Fibroblast of skin of scalp (primary cell): ENCODE data around the gene ADARB2.

Source experiments
- DNase-seq: peaks from one replicate; pipeline ENCODE4 v3.0.0-alpha.2; 2013

The ADARB2 gene

DNA sequence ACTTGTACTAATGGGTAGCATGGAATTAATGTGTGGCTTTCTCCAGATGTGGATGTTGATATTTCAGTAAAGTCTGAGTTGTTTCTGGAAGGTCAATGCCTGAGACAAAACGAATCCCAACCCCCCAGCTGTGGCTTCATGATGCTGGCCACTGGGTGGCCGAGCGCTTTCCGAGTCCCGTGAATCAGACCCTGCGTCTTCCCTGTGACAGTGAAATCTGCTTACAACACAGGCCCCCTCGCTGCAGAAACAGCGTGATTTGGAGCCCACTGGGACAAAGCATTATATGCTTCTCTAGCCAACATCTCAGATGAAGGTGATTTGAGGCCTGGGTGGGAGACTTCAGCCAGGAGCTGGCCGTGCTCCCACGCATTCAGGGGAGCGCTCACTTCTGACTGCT is 556.5 kb downstream of the ADARB2 start:
- DNase-seq = no peak

DNA sequence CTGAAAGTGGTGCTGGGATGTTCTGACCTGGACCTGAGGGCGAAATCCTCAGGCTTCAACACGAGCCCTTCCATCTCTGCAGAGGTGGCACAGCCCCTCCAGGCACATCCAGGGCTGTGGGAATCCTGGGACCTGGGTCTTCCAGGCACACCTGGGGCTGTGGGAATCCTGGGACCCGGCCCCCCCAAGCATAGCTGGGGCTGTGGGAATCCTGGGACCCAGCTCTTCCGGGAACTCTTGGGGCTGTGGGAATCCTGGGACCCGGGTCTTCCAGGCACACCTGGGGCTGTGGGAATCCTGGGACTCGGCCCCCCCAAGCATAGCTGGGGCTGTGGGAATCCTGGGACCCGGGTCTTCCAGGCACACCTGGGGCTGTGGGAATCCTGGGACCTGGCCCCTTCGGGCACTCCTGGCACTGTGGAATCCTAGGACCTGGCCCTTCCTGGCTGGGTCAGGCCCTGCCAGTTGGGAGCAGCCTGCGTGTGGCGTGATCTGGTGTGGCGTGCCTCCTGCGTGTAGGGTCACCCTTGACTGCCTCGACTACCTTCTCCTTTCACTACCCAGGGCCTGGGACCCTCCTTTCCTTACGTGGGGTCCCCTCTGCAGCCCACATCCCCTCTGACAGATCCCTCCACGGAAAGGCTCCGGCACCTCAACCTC is 557.1 kb downstream of the ADARB2 start:
- DNase-seq = no peak

DNA sequence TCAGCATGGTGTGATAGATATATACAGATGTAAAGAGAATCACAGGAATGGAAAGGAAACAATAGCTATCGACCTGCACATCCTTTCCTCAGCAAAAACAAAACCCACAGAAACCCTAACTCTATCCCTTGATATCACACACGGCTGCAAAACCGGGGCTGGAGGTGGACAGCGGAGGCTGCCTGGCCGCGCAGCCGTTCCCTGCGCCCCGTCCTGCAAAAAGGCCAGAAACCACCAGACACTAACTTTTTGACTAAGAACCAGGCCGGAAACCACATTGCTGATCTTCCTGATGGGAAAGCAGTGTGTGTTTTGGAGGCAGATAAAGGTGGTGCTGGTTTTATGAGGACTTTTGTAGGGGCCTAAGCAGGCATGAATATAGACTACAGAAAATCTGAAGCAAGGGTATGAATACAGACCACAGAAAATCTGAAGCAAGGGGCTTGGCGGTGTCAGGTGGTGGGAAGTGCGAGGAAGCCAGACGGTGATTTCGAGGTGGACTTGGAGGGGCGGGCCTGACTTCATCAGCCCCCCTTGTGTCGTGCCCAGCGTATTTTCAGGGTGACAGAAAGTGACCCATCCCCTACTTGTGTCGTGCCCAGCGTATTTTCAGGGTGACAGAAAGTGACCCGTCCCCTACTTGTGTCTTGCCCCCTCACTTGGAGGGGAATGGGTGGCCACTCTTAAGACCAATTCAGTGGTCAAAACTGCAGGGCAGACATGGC is 557.8 kb downstream of the ADARB2 start:
- DNase-seq = no peak

DNA sequence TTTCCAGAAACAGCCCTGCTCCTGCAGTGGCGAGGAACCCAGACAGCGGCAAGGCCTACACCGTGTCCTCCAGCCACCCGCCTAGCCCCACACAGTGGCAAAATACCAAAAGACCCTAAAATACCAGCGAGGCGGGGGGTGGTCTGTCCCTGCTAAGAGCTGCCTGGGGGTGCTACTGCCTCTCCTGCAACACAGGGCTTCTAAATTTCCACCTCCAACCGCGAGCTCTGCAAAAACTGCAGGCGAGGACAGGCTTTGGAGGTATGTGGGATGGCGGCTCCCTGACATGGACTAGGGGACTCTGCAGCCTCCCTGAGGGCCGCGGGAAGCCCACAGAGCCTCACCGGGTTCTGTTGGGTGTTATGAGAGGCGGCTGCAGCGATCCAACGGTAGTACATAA is 558.8 kb downstream of the ADARB2 start:
- no peak for DNase-seq

DNA sequence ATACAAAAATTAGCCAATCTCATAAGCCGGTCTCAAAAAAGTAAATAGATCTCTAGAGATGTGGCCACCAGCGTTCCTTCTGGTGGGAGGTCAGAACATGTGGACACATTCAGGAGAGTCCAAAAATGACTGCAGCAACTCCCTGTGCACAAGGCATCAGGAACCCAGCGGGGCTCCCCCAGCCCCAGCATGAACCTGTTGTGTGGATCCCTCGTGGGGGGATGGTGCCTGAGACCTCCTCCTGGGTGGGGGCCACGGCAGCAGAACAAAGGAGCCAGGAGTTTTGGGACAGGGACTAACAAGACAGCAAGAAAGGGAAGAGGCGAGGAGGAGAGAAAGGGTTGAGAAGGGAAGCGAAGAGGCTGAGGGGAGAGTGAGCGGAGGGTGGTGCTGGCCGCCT is 559.4 kb downstream of the ADARB2 start:
- DNase-seq = no peak

DNA sequence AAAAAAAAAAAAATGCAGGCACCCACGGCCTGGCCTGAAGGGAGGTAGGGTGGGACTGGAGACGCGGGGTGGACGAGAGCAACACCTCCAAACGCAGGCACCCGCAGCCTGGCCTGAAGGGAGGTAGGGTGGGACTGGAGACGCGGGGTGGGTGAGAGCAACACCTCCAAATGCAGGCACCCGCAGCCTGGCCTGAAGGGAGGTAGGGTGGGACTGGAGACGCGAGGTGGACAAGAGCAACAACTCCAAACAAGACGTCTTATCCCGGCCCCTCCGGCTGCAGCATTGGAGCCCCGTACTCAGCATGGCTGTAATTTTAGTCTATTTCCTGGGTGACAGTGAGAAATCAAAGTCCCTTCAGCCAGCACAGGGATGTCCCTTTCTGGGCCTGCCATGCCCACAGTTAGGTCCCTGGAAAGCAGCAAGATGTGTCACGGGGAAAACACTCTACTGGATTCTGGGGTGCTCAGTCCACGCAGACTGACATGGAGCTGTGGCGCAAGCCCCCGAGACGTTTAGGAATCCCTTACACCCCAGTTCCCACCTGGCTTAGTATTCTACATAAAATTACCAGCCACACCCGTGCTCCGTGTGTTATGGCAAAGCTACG is 561.3 kb downstream of the ADARB2 start:
- DNase-seq = no peak

DNA sequence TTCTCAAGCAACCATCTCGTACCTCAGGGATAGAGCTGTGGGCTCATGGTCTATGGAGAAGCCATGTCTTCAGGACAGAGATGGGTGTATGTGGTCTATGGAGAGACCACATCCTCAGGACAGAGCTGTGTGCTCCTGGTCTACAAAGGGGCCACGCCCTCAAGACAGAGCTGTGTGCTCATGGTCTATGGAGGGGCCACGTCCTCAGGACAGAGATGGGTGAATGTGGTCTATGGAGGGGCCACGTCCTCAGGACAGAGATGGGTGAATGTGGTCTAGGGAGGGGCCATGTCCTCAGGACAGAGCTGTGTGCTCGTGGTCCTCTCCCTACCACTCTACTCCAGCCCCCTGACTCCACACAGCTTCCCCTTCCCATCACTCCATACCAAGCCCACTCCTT is 563.3 kb downstream of the ADARB2 start:
- no peak for DNase-seq

DNA sequence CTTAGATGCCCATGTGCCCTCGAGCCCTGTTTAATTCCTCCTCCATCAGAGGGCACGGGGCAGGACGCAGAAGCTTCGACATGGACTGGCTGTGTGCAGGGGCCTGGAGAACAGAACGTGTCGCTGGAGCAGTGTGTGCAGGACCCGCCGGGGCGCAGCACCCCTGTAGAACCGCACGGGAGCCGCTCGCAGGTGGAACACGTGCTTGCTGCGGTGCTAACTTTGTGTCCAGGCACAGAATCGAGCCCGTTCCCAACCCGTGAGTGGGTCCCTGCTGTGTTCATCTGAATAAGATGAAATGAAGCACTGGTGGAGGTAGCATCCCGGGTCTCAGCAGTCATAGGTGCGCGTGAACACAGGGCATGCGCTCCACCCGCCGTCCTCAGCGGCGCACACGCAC is 564.2 kb downstream of the ADARB2 start:
- no peak for DNase-seq

DNA sequence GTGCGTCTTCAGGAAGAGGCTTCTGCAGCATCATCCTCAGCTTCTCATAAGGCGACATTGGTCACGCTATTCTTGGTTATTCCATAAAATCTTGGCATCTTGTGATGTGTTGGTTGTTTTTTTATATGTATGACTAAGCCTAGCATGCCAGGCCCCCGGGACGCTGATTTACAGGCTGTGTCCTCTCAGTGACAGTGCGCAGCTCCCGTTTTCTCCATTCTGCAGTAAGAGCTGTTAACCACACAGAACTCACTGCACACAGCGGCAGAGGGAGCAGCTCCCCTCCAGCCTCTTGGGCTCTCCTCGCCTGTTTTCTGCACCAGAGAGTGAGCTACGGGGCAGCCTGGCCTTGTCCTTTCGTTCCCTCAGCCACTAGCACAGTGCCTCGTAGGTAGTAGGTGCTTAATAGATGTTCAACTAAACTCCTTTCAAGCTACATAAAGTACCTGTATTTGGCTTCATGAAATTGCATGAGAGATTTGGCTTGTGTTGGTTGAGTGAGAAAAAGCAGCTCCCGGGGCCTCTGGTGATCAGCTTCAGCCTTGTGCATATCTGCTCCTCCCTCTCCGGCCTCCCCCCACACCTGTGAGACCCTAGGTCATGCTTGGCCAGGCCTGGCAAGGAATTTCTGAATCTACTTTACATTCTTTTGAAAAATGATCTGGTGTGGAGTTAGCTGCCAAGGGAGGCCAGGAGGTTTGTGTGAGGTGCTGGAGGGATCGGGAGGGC is 564.9 kb downstream of the ADARB2 start:
- DNase-seq = no peak

DNA sequence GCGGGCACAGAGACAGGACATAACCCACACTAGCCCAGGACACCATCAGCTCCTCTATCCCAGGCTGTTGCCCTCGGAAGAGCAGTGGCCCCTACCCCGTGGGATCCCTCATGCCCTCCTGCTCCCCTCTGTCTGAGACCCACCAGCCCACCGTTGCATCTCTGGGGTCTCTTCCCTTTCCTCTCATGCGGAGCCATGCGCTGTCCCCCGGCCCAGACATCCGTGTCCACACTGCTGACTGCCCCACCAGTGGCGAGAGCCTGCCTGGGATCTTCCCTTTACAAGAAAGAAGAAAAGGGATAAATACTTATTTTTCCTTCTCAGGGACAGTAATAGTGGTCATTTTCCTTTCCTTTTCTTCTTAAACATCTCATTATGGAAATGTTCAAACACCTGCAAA is 565.7 kb downstream of the ADARB2 start:
- no peak for DNase-seq

DNA sequence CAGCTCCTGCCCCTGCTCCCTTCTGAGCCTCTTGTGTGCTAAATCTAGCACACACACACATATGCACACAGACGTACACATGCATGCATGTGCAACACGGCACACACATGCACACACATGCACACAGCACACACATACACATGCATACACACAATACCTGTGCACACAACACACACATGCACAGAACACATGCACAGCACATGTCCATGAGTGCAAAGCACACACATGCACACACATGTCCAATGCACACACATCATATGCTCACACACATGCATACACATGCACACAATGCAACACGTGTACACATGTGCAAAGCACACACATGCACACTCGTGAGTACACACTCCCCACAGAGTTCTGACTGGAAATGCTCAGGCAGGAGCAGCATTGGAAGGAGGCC is 566.1 kb downstream of the ADARB2 start:
- no peak for DNase-seq

DNA sequence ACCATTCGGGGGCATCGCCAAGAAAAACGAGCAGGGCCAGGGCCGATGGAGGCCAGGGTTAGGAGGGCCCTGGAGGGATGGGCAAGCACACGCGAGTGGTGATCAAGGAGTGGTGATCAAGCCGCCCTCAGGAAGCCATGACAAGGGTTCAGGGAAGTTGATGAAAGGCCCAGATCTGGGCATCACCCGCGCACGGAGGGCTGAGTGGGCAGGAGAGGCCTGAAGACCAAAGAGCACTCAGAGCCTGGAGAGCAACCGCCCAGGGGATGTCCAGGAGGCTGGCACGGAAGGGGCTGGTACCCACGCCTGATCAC is 566.5 kb downstream of the ADARB2 start:
- no peak for DNase-seq

DNA sequence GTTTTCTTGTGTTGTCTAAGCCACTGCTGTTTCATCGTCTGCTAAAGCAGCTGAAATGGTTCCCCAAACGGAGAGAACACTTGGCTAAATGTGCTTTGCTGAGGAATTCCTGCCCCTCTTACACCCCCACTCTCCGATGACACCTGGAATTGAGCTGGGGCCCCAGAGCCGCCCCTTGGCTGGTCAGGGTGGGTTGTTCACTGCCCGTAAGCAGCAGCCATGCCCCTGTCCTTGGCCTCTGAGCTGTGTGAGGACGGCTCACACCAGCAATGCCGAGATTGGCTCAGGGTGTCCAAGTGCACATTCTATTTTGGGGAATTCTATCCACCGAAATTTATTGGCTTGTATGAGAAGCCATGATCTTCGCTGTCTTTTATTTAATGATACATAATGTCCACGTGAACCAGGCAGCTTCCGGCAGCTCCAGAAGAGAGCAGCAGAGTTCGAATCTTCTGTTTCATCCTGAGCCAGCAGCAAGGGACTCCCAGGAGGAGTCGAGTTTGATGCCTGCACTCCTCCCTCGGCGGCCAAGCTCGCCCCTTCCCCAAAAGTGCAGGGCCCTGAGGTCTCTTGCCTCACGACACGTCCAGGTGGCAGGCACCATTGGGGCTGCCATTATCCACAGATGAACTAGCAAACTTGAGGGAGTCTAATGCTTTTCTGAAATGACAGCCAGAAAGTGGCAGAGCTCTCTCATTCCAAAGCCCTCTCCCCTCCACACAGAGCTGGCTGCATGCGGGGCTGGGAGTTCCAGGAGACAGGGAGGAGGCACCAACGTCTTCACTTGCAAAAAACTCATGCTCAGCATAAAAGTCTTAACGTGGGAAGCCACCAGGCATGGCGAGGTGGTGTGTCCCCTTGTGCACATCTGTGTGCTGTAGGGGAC is 567.1 kb downstream of the ADARB2 start:
- no peak for DNase-seq

DNA sequence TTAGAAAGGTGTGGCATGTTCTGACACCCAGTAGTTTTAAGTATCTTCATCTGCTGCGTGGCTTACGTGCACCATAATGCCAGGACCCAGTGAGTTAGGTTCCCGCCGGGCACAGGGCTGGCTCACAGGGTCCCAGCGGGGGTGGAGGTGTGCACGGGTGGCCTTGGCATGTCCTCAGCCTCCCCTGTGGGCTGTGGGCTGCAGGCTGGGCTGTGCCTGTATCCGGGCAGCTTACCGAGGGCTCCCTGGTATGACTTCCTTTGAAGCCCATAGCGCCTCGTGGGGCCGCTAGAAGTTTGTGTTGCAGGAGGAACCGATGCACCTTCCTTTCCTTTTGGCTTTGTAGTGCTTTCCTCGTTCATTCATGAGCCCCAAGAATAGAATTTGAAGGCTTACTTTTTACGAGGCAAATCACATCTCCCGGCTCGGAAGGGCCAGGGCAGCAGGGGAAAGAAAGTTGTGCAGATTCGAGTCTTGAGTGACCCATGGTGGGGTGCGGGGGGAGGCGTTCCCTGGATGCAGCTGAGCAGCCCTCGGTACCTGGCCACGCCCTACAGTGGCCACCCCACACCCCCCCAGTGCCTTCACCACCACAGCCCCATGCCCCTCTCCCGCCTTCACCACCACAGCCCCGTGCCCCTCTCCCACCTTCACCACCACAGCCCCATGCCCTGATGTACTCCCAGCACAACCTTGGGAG is 568.0 kb downstream of the ADARB2 start:
- DNase-seq = no peak

DNA sequence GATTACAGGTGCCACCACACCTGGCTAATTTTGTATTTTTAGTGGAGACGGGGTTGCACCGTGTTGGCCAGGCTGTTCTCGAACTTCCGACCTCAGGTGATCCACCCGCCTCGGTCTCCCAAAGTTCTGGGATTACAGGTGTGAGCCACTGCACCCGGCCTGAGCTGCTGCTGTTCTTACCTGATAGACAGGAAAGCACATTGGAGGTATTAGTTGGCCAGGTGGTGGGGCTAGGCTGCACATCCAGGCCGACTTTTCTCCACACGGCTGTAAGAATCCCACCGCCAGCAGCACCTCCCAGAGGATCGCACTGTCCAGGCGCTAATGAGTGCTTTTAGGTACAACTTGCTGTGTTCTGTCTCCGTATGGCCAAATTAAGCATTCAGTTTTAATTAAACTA is 568.6 kb downstream of the ADARB2 start:
- no peak for DNase-seq

DNA sequence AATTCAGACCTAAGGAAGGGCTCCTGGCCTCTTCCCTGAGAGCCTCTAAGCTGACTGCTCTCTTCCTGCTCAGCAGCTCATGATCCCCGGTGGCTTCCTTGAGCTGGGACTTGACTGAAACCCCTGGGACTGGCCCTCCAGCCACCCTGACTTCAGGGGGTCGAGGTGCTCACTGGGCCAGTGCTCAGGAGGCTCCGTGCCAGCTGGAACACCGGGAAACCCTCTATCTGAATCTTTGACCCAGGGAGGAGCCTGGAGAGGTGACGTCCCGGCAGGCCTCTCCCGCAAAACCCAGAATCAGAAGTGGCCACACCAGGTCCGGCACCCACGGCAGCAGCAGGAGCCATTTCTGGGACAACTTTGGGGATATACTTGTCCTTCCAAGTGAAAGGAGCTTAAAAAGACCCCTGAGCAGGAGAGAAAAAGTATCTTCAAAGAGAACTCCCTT is 570.5 kb downstream of the ADARB2 start:
- DNase-seq = no peak

DNA sequence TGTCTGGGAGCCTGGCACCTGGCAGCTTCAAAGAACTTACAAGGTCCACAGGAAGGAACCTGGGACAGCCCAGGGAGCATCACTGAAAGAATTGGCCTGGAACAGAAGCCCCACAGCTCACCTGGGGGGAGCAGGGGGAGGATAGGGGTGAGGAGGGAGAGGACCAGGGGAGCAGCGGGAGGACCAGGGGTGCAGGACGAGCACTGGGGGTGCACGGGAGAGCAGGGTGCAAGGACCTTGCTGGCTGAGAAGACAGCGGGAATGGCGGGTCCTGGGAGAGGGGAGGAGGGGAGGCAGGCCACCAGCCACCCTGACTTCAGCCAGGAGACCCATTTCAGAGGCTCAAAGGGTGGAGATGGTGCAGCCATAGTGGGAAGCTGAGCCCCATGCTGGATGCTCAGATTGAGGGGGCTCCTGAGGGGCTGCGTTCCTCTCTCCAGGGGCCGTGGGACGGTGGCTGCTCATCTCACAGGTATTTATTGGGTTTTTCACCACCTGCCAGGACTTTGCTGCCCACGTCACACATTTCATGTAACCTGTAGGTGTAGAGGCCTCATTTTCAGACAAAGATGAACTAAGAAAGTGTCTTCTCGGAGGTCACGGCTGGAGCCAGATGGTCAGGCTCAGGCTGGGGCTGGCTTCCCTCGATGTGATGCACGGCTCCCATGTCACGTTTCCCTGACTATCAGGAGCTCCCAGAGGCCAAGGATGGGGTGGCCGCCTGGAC is 571.1 kb downstream of the ADARB2 start:
- no peak for DNase-seq

DNA sequence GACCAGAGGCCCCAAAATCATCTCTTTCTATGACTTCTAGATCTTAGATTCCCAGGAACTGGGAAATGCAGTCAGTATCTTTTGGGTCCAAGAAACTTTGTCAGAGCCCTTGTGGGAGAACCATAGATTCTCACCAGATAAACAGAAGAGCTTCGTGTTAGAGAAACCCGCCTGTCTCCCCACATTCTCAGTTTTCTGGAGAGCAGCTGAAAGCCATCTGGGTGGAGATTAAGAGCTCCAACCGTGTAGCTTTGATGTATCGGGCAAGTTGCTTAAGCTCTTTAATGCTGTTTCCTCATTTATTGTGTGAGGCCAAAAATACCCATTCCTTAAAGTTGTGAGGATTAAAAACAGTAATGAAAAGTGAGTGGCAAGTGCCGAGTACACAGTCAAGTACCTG is 573.5 kb downstream of the ADARB2 start:
- DNase-seq = no peak

DNA sequence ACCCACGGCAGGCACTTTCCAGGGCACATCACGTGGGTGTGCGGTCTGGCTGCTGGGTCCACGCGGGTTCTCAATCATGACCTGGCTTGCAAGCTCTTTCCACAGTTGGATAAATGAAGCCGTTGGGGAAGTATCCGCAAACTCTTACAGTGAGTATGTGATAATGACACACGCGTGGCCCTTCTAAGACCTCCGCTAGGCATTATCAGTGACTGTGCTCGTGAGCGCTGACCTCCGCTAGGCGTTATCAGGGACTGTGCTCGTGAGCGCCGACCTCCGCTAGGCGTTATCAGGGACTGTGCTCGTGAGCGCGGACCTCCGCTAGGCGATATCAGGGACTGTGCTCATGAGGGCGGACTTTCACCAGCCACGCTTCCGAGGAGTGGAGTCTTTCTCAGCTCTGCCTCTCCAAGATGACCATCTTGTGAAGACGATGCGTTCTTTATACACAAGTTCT is 574.1 kb downstream of the ADARB2 start:
- DNase-seq = no peak

DNA sequence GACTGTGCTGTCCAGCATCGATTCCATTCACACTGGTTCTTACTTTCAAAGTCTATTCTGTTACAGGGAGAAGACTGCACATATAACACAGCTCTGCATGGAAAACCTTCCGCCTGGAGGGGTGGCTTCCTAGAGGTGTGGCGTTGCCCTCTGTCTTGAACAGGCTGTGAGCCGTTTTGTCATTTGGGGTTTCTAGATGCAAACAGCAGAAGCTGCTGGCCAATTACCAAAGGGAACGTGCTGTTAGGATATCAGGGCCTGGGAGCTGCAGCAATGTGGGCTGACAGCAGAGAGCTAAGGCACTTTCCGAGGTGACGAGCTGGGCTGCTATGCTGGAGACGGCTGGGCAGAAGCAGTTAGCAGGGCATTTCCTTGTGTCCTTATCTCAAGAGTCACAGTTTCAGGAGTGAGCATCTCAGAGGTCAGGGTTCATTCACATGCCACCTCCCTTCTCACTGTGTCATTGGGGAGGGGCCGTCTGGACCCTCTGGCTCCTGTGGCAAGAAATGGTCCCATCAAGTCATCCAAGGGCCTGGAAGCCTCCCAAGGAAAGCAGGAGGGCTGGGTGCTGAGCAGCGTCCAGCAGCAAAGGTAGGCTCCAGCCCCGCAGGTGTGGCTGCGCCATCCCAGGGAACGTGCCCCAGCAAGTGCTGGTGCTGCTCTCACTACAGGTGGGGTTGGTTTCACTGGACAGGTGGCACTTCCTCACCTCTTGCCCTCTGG is 574.7 kb downstream of the ADARB2 start:
- no peak for DNase-seq
